Measurements from ENCODE around the gene LTB4R2. TPM values are rescaled to one million over a fixed set of nuclear protein-coding genes. Genes with fewer than 3 reads are reported as not detected.

The LTB4R2 gene
- total and polyA plus RNA-seq, 2 donors (not counting 3 experiments of a cell fraction or from before 2014, with no cell fraction given) = 5.5 to 13.1 TPM

GRCh38 chr14:24284501-24285035 lies 25.4 kb upstream of the LTB4R2 start:
- no peaks in the 10 kb centered on the region for H3K9me3 ChIP-seq (replicated peaks; ENCODE audit: control insufficient read depth, insufficient read depth, low read length)
- BruUV-seq (replicated peaks) = no TSS peak
- H3K36me3 ChIP-seq (ENCODE audit: control insufficient read depth in 2 of 2, extremely low read depth in 1 of 2, insufficient read depth in 2 of 2, low read length in 2 of 2) = no peaks in the 10 kb centered on the region
- dilution Hi-C loops (cut with MboI; ENCODE audit: extremely low pct_ligation_motif_present, low sequenced_read_pairs) (no loop called here), intact Hi-C loops (cut with micrococcal nuclease) (no loop called here)
- H3K9me1 ChIP-seq (replicated peaks; ENCODE audit: control insufficient read depth, extremely low read depth, insufficient read depth, low read length) = no peaks in the 10 kb centered on the region
- H3K9ac ChIP-seq (replicated peaks; ENCODE audit: extremely low read depth, insufficient read depth, low read length) = no peak overlapping the region
- no peaks in the 10 kb centered on the region for H3K4me1 ChIP-seq (ENCODE audit: control insufficient read depth, extremely low read depth, insufficient read depth, low read length)
- H2AFZ ChIP-seq (ENCODE audit: low read depth, low read length) = no peak overlapping the region
- DNase-seq (ENCODE audit: low read depth, low spot score) (no peak), FAIRE-seq (no peak)
- TF ChIP-seq GATA2 (IDR thresholded peaks at IDR 0.05; ENCODE audit: insufficient read depth, insufficient read length, low read depth, low read length) (no peak), EZH2 (IDR thresholded peaks at IDR 0.05; ENCODE audit: borderline replicate concordance, low read depth, low read length, severe bottlenecking) (no peak), MAX (IDR thresholded peaks at IDR 0.05; ENCODE audit: insufficient read depth, insufficient read length) (no peak), POLR2A (IDR thresholded peaks at IDR 0.05; ENCODE audit: low read depth, low read length) (no peak), MYC (IDR thresholded peaks at IDR 0.05; ENCODE audit: low read depth, low read length) (no peak), FOS (IDR thresholded peaks at IDR 0.05; ENCODE audit: borderline replicate concordance, insufficient read depth, low read length) (no peak), JUN (IDR thresholded peaks at IDR 0.05; ENCODE audit: borderline replicate concordance, insufficient read depth, insufficient read length, low read depth) (no peak), CTCF (IDR thresholded peaks at IDR 0.05; ENCODE audit: extremely low read depth in 1 of 2, insufficient read depth in 1 of 2, low read depth in 1 of 2, low read length in 2 of 2) (no peak), POLR2AphosphoS5 (IDR thresholded peaks at IDR 0.05; ENCODE audit: insufficient read depth, low read depth, low read length) (no peak)
- CTCF ChIA-PET = interaction anchor here (0.9 to 1.6 kb wide), 3 partner anchors 12 to 23 kb away, joined by 3 to 4 read pairs (median 3); partner anchors contain the start of gene CIDEB
- no peak overlapping the region for H3K4me2 ChIP-seq (ENCODE audit: insufficient read depth, low read length)
- no peak overlapping the region for H3K4me3 ChIP-seq (replicated peaks in 1 of 3; ENCODE audit: insufficient read depth in 1 of 3, low read depth in 1 of 3, low read length in 3 of 3)
- no peak overlapping the region for H3K27ac ChIP-seq (ENCODE audit: insufficient read depth, low read depth, low read length)
- no peaks in the 10 kb centered on the region for H3K79me2 ChIP-seq (ENCODE audit: control insufficient read depth, insufficient read depth, low read length)
- H3K27me3 ChIP-seq (ENCODE audit: control insufficient read depth in 2 of 2, insufficient read depth in 2 of 2, low read length in 2 of 2) = no peaks in the 10 kb centered on the region
- POLR2A ChIA-PET = no interaction called here
- H4K20me1 ChIP-seq (replicated peaks; ENCODE audit: control insufficient read depth, extremely low read depth, insufficient read depth, low read length) = no peaks in the 10 kb centered on the region

All from endothelial cell of umbilical vein (primary cell).